Body of pancreas (tissue), 4 donors: Measurements from ENCODE around the gene NKAIN4.

Source experiments
- POLR2A ChIP-seq, 3 donors: fragments of 450-650 bp; IDR thresholded peaks; one replicate each; pipeline ENCODE4 v1.6.1; 2016; ENCODE audit warnings: antibody characterized with exemption in 3 of 3, mild to moderate bottlenecking in 2 of 3
- TF ChIP-seq, protein P1 (sequence below), 7 experiments: fragments of 450-650 bp in 4 of 7; fragments of 200-600 bp in 3 of 7; sonication (generic) in 3 of 7; IDR thresholded peaks; one replicate each; pipeline ENCODE4 v1.5.1; 2016 to 2019; ENCODE audit warnings: antibody characterized with exemption in 7 of 7

DNA sequence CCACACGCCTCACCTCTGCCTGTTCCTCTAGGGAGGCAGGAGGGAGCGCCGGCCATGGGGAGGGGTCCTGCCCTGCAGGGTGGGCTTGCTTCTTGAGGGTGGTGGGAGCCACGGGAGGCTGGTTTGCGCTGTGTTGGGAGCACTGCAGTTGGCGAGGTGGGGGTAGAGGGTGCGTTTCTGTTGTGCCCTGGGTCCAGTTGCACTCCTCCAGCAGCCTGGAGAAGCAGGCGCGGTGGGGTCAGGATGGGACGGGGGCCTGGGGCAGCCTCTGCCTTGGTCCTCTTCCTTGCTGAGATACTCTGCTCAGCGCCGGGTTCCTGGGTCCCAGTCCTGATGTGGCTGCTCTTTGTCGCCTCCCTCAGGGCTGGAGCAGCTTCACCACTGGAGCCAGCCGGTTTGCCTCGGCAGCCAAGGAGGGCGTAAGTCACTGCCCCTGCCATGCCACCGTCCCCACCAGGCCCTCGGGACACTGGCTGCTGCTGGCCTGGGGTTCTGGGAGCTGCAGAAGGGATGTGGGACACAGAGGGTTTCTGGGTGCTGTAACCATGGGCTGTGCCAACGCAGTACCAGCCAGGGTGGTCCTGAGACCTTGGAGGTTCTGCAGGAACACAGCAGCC lies 26.8 kb upstream of the NKAIN4 start:
- TF ChIP-seq, protein P1, sequence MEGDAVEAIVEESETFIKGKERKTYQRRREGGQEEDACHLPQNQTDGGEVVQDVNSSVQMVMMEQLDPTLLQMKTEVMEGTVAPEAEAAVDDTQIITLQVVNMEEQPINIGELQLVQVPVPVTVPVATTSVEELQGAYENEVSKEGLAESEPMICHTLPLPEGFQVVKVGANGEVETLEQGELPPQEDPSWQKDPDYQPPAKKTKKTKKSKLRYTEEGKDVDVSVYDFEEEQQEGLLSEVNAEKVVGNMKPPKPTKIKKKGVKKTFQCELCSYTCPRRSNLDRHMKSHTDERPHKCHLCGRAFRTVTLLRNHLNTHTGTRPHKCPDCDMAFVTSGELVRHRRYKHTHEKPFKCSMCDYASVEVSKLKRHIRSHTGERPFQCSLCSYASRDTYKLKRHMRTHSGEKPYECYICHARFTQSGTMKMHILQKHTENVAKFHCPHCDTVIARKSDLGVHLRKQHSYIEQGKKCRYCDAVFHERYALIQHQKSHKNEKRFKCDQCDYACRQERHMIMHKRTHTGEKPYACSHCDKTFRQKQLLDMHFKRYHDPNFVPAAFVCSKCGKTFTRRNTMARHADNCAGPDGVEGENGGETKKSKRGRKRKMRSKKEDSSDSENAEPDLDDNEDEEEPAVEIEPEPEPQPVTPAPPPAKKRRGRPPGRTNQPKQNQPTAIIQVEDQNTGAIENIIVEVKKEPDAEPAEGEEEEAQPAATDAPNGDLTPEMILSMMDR (IDR thresholded peaks at IDR 0.05) = no peak
- TF ChIP-seq POLR2A (IDR thresholded peaks at IDR 0.05) = no peak
